Fibroblast of the aortic adventitia (primary cell): Measurements from ENCODE around the gene KDSR. TPM values are rescaled to one million over a fixed set of nuclear protein-coding genes. Genes with fewer than 3 reads are reported as not detected.

Experiments
- DNase-seq: peaks from one replicate; pipeline ENCODE4 v3.0.0-alpha.2; 2010; ENCODE audit warnings: low read depth
- H3K4me3 ChIP-seq: 2 replicates; pipeline ENCODE4 v1.5.1; 2011; ENCODE audit warnings: low read depth, mild to moderate bottlenecking, control low read depth, low read length, moderate library complexity
- total RNA-seq: library from RNA; depleted of rRNA; stranded (reverse); fragments of >200 nt; gene quantifications from 2 replicates; pipeline ENCODE4 v1.2.3, GENCODE V29; 2012; ENCODE audit warnings: low replicate concordance
- TF ChIP-seq, protein P1 (sequence below): IDR thresholded peaks from 2 replicates; pipeline ENCODE4 v1.5.1; 2011; ENCODE audit warnings: mild to moderate bottlenecking, low read length, control low read depth, inconsistent platforms; ENCODE audit not compliant: insufficient read depth

The KDSR gene
- total RNA-seq, 1 donor: 55.0 TPM

DNA sequence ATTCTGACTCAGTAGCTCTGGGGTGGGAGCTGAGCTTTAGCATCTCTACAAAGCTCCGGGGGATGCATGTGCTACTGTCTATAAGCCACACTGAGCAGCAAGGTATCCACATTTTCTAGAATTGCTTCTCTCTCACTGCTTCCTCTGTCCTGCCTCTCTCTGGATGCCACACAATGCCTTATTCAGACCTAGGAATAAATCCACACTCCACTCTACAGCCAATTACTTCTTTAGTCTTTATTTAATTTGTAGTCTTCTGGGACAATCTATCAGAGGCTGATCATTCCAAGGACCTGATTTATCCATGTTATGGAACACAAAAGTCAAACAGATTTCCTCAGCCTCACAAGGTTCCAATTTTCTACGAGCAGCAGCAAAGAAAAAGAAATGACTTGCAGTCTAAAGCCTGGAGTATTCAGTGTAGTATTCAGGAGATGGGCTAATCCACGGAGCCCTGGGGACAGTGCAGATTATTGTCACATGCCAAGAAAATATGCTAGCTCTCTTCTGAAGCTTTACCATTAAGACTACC is 51.8 kb downstream of the KDSR start:
- no peak overlapping the region for H3K4me3 ChIP-seq
- DNase-seq: no peak
- TF ChIP-seq, protein P1, sequence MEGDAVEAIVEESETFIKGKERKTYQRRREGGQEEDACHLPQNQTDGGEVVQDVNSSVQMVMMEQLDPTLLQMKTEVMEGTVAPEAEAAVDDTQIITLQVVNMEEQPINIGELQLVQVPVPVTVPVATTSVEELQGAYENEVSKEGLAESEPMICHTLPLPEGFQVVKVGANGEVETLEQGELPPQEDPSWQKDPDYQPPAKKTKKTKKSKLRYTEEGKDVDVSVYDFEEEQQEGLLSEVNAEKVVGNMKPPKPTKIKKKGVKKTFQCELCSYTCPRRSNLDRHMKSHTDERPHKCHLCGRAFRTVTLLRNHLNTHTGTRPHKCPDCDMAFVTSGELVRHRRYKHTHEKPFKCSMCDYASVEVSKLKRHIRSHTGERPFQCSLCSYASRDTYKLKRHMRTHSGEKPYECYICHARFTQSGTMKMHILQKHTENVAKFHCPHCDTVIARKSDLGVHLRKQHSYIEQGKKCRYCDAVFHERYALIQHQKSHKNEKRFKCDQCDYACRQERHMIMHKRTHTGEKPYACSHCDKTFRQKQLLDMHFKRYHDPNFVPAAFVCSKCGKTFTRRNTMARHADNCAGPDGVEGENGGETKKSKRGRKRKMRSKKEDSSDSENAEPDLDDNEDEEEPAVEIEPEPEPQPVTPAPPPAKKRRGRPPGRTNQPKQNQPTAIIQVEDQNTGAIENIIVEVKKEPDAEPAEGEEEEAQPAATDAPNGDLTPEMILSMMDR: no peak

DNA sequence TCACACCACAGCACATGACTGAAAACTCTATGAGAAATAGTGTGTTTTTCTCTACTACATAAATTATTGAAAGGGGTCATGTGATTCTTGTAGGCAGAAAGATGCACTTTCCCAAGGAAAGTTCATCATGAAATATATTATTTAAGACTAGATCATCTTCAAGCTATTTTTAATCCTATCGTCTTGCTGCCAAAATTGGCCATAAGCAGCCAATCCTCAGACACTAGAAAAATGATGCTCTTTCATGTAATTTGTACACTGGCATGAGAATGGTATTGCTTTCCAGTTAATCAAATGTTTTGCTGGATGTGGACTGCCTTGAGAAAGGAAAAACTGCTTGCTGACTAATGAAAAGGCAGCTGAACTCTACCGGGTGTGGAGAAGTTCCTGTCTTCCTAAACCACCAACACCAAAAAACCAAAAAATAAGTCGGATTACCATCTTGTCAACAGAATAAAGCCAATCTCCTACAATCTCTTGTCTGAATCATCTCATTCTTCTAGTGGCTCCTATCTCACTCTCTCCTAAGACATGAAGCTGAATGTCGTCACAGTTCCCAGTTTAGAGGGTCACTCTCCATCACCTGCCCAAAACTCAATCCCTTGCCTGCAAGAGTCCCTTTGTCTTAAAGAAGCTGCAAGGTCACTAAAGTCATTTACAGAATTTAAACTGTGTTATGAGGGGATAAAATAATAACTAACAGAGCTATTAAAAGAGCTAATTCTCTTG is 52.8 kb downstream of the KDSR start:
- no peak for DNase-seq
- H3K4me3 ChIP-seq: no peak overlapping the region
- TF ChIP-seq, protein P1: no peak

DNA sequence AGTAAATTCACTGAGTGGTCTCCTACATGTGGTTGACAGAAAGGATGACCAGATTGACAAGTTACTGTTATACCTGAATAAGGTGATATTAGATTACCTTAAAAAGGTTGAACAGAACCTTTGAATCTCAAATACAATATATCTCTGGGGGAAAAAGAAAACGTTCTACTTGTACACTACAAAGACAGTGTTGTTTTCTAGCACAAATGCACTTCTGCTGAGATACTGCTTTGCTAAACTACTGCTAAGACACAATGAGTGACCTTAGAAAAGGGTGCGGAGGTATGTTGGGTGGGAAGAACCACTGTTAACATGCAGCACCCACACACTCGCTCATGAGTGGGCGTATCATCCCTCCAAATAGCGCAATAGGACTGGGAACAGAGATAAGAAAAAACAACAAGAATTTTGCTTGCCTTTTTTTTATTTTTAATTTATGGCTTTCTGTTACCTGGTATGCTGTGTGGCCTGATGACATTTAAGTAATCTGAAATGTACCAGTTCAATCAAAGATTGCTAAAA is 53.5 kb downstream of the KDSR start:
- DNase-seq: no peak
- TF ChIP-seq, protein P1: no peak
- no peak overlapping the region for H3K4me3 ChIP-seq

DNA sequence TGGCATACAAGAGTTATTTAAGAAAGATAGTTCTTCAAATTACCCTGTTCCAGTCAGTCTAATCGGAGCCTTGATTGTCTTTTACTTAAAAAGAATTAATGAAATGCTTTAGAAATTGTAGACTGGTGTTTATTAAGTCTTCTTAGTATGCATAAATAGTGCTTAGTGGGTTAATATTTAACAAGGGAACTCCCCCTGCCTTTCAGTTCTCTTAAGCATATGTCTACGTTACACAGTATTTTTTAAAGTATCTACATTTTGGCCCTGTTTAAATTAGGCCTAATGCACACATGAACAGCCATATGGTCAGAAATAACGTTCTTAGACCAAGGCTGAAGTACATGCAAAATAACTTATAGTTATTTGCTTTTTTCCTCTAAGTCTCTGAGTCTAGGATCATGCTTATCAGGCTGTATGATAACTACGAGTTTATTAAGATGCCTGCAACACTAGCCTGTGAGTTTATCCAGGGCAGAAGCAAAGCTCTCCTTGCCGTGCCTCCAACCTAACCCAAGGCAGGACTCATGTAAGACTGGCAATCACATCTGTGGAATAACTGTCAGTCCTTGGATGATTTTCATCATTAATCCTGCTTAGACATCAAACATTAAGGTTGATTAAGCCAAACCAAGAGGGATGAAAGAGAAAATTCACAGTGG is 54.1 kb downstream of the KDSR start:
- TF ChIP-seq, protein P1: no peak
- H3K4me3 ChIP-seq: no peak overlapping the region
- DNase-seq: no peak

DNA sequence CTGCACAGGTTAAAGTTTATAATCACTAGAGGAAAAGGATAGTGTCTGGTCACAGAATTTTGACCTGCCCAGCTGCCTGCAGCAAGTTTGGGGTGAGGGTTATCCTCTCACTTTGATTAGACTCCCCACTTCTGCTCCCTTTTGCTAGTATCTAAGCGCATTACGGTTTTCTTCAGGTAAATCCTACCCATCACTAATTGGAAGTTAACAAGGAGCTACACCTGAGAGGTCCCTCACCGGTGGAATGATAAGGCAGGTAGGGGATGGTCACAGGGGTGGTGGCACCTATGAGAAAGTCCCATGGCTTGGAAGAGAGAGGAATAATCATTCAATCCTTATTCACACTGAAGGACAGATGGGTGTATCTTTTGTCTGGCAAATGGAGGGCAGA is 55.0 kb downstream of the KDSR start:
- H3K4me3 ChIP-seq: no peak overlapping the region
- TF ChIP-seq, protein P1: no peak
- DNase-seq: no peak

DNA sequence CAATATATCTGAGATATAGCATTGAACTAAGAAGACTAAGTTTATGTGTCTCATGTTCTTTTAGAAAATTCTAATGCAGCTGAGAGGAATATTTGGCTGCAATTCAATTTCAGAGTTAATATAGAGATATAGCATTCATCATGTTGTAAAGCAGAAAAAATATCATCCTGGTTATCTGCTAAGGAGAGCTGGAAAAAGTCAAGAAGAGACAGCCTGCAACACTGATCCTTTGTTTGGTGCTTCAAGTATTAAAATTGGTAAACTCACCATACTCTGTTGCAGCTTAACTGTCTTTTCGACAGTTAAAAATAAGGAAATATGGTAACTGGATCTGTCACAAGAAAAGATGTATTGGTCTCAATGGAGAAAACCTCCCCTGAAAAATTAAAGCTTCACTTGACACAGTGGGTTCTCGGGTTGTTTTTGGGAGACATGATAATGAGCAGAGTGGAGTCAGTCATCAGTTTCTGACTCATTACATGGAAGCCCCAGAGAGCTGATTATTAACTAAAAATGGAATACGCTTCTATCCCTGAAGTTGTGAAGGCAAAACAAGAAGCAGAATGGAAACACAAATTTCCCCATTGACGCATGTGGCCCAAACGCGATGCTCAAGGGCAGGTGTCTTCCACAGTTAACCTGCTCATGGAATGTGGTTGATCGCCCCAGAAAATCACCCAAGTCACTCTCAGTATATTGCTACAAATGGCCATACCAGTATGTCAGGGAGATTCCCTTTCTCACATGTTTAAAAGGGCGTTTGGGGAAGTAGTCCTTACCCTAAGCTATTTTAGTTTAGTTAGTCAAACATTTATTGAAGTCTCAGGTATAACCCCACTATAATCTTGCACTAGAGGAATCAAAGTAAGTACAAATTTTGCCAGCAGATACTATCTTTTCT is 55.6 kb downstream of the KDSR start:
- no peak overlapping the region for H3K4me3 ChIP-seq
- TF ChIP-seq, protein P1: no peak
- DNase-seq: no peak
